ENCODE data around the gene KRT82. TPM values are rescaled to one million over a fixed set of nuclear protein-coding genes. Genes with fewer than 3 reads are reported as not detected.

KRT82 gene
- total RNA-seq, 1 donor from 2014 or later: not detected

GRCh38 chr12:52360663-52361271 lies 45.4 kb downstream of the KRT82 start:
- DNase-seq: no peak
- Mint-ChIP-seq H3K27ac (no peak overlapping the region), H3K4me3 (no peak overlapping the region), H3K4me1 (peaks cover 12% of the 10 kb centered on the region), H3K36me3 (ENCODE audit: low read depth) (no peaks in the 10 kb centered on the region), H3K9me3 (no peaks in the 10 kb centered on the region), H3K27me3 (peaks cover 2% of the 10 kb centered on the region)
- intact Hi-C loops (cut with micrococcal nuclease): no loop called here

GRCh38 chr12:52360106-52360662 lies 46.0 kb downstream of the KRT82 start:
- Mint-ChIP-seq H3K27ac (no peak overlapping the region), H3K27me3 (peaks cover 2% of the 10 kb centered on the region), H3K4me1 (peaks cover 12% of the 10 kb centered on the region), H3K4me3 (no peak overlapping the region), H3K9me3 (no peaks in the 10 kb centered on the region), H3K36me3 (ENCODE audit: low read depth) (no peaks in the 10 kb centered on the region)
- intact Hi-C loops (cut with micrococcal nuclease): no loop called here
- DNase-seq: no peak

GRCh38 chr12:52359621-52360061 lies 46.5 kb downstream of the KRT82 start:
- no peaks in the 10 kb centered on the region for H3K9me3 Mint-ChIP-seq
- no peak overlapping the region for H3K27ac Mint-ChIP-seq
- no peaks in the 10 kb centered on the region for H3K36me3 Mint-ChIP-seq (ENCODE audit: low read depth)
- peaks cover 12% of the 10 kb centered on the region for H3K4me1 Mint-ChIP-seq
- no peak overlapping the region for H3K4me3 Mint-ChIP-seq
- no peak for DNase-seq
- H3K27me3 Mint-ChIP-seq: peaks cover 2% of the 10 kb centered on the region
- intact Hi-C loops (cut with micrococcal nuclease): no loop called here

- no peaks in the 10 kb centered on the region for H3K9me3 Mint-ChIP-seq
- no peaks in the 10 kb centered on the region for H3K36me3 Mint-ChIP-seq (ENCODE audit: low read depth)
- H3K4me1 Mint-ChIP-seq: peaks cover 12% of the 10 kb centered on the region
- H3K4me3 Mint-ChIP-seq: no peak overlapping the region
- intact Hi-C loops (cut with micrococcal nuclease): no loop called here
- no peak overlapping the region for H3K27ac Mint-ChIP-seq
- H3K27me3 Mint-ChIP-seq: peaks cover 6% of the 10 kb centered on the region
- peak; percentile 64 for DNase-seq
These were observed 47.4 kb downstream of the KRT82 start for GRCh38 chr12:52358575-52359350.

GRCh38 chr12:52356762-52357580 lies 49.2 kb downstream of the KRT82 start:
- intact Hi-C loops (cut with micrococcal nuclease): no loop called here
- H3K27me3 Mint-ChIP-seq: peaks cover 9% of the 10 kb centered on the region
- no peak for DNase-seq
- peaks cover 12% of the 10 kb centered on the region for H3K4me1 Mint-ChIP-seq
- no peaks in the 10 kb centered on the region for H3K9me3 Mint-ChIP-seq
- no peak overlapping the region for H3K4me3 Mint-ChIP-seq
- no peak overlapping the region for H3K27ac Mint-ChIP-seq
- no peaks in the 10 kb centered on the region for H3K36me3 Mint-ChIP-seq (ENCODE audit: low read depth)

- Mint-ChIP-seq H3K36me3 (ENCODE audit: low read depth) (no peaks in the 10 kb centered on the region), H3K27me3 (peaks cover 12% of the 10 kb centered on the region), H3K9me3 (no peaks in the 10 kb centered on the region), H3K27ac (no peak overlapping the region), H3K4me1 (peaks cover 16% of the 10 kb centered on the region), H3K4me3 (no peak overlapping the region)
- intact Hi-C loops (cut with micrococcal nuclease): no loop called here
- no peak for DNase-seq
These were observed 49.9 kb downstream of the KRT82 start for GRCh38 chr12:52356031-52356761.

- Mint-ChIP-seq H3K36me3 (ENCODE audit: low read depth) (no peaks in the 10 kb centered on the region), H3K27ac (no peak overlapping the region), H3K9me3 (no peaks in the 10 kb centered on the region), H3K4me3 (no peak overlapping the region), H3K27me3 (peaks cover 12% of the 10 kb centered on the region), H3K4me1 (peaks cover 16% of the 10 kb centered on the region)
- intact Hi-C loops (cut with micrococcal nuclease): no loop called here
- no peak for DNase-seq
These were observed 51.0 kb downstream of the KRT82 start for GRCh38 chr12:52355176-52355575.

GRCh38 chr12:52354200-52354599 lies 51.9 kb downstream of the KRT82 start:
- Mint-ChIP-seq H3K27me3 (peaks cover 10% of the 10 kb centered on the region), H3K4me3 (no peak overlapping the region), H3K27ac (no peak overlapping the region), H3K9me3 (no peaks in the 10 kb centered on the region), H3K36me3 (ENCODE audit: low read depth) (no peaks in the 10 kb centered on the region), H3K4me1 (peaks cover 12% of the 10 kb centered on the region)
- intact Hi-C loops (cut with micrococcal nuclease): no loop called here
- no peak for DNase-seq

- no peaks in the 10 kb centered on the region for H3K9me3 Mint-ChIP-seq
- DNase-seq: no peak
- no peak overlapping the region for H3K4me3 Mint-ChIP-seq
- no peak overlapping the region for H3K27ac Mint-ChIP-seq
- peaks cover 8% of the 10 kb centered on the region for H3K4me1 Mint-ChIP-seq
- intact Hi-C loops (cut with micrococcal nuclease): no loop called here
- H3K36me3 Mint-ChIP-seq (ENCODE audit: low read depth): no peaks in the 10 kb centered on the region
- H3K27me3 Mint-ChIP-seq: peaks cover 10% of the 10 kb centered on the region
These were observed 52.4 kb downstream of the KRT82 start for GRCh38 chr12:52353766-52354165.

GRCh38 chr12:52352951-52353350 lies 53.2 kb downstream of the KRT82 start:
- Mint-ChIP-seq H3K27ac (no peak overlapping the region), H3K4me3 (no peak overlapping the region), H3K27me3 (peaks cover 12% of the 10 kb centered on the region), H3K9me3 (no peaks in the 10 kb centered on the region), H3K36me3 (ENCODE audit: low read depth) (no peaks in the 10 kb centered on the region), H3K4me1 (peaks cover 3% of the 10 kb centered on the region)
- intact Hi-C loops (cut with micrococcal nuclease): no loop called here
- DNase-seq: no peak

- Mint-ChIP-seq H3K36me3 (ENCODE audit: low read depth) (no peaks in the 10 kb centered on the region), H3K9me3 (no peaks in the 10 kb centered on the region), H3K4me3 (no peak overlapping the region), H3K27ac (no peak overlapping the region), H3K27me3 (peaks cover 12% of the 10 kb centered on the region), H3K4me1 (peaks cover 3% of the 10 kb centered on the region)
- intact Hi-C loops (cut with micrococcal nuclease): no loop called here
- no peak for DNase-seq
These were observed 54.7 kb downstream of the KRT82 start for GRCh38 chr12:52351196-52352059.

GRCh38 chr12:52350786-52351185 lies 55.3 kb downstream of the KRT82 start:
- DNase-seq: no peak
- intact Hi-C loops (cut with micrococcal nuclease): no loop called here
- no peaks in the 10 kb centered on the region for H3K9me3 Mint-ChIP-seq
- H3K36me3 Mint-ChIP-seq (ENCODE audit: low read depth): no peaks in the 10 kb centered on the region
- peaks cover 12% of the 10 kb centered on the region for H3K27me3 Mint-ChIP-seq
- peaks cover 3% of the 10 kb centered on the region for H3K4me1 Mint-ChIP-seq
- H3K4me3 Mint-ChIP-seq: no peak overlapping the region
- H3K27ac Mint-ChIP-seq: no peak overlapping the region

Data from activated CD4-positive, alpha-beta T cell treated with anti-CD3 and anti-CD28 coated beads, Interleukin-2, amount 10 ng/mL, durations not matched to agents 24 days and 14 days (primary cell).